Type B pancreatic cell (in vitro differentiated cells): ENCODE data around the gene UPF3B. TPM values are rescaled to one million over a fixed set of nuclear protein-coding genes. Genes with fewer than 3 reads are reported as not detected.
A peak's percentile ranks its signal among the peaks of the same experiment; 100 is the strongest.

Experiments
- DNase-seq: peaks from one replicate; pipeline ENCODE4 v3.0.0; 2021; ENCODE audit warnings: mixed read lengths; ENCODE audit not compliant: unreplicated experiment; ENCODE audit errors: extremely low spot score
- H3K27ac Mint-ChIP-seq: 2 replicates; pipeline ENCODE4 v1.8.0; 2021; ENCODE audit warnings: mild to moderate bottlenecking, mixed read lengths
- H3K27me3 Mint-ChIP-seq: 2 replicates; pipeline ENCODE4 v1.8.0; 2021; ENCODE audit warnings: mixed read lengths
- H3K36me3 Mint-ChIP-seq: 2 replicates; pipeline ENCODE4 v1.8.0; 2021; ENCODE audit warnings: mixed read lengths
- H3K4me1 Mint-ChIP-seq: one replicate; pipeline ENCODE4 v1.8.0; 2021; ENCODE audit warnings: mixed read lengths; ENCODE audit not compliant: unreplicated experiment
- H3K4me3 Mint-ChIP-seq: 2 replicates; pipeline ENCODE4 v1.8.0; 2021; ENCODE audit warnings: mild to moderate bottlenecking, mixed read lengths
- H3K9me3 Mint-ChIP-seq: 2 replicates; pipeline ENCODE4 v1.8.0; 2021; ENCODE audit warnings: mixed read lengths
- total RNA-seq: library from RNA; stranded (reverse); gene quantifications from 2 replicates; pipeline ENCODE4 v1.2.1, GENCODE V29; 2021; ENCODE audit warnings: low replicate concordance
- TF ChIP-seq, protein P1 (sequence below): fragments of 200-600 bp; sonication (generic); conservative IDR thresholded peaks from 2 replicates; pipeline ENCODE4 v1.5.0; 2021; ENCODE audit warnings: antibody characterized with exemption, mild to moderate bottlenecking

The UPF3B gene
- total RNA-seq, 1 donor from 2014 or later, result 16.4 TPM

DNA sequence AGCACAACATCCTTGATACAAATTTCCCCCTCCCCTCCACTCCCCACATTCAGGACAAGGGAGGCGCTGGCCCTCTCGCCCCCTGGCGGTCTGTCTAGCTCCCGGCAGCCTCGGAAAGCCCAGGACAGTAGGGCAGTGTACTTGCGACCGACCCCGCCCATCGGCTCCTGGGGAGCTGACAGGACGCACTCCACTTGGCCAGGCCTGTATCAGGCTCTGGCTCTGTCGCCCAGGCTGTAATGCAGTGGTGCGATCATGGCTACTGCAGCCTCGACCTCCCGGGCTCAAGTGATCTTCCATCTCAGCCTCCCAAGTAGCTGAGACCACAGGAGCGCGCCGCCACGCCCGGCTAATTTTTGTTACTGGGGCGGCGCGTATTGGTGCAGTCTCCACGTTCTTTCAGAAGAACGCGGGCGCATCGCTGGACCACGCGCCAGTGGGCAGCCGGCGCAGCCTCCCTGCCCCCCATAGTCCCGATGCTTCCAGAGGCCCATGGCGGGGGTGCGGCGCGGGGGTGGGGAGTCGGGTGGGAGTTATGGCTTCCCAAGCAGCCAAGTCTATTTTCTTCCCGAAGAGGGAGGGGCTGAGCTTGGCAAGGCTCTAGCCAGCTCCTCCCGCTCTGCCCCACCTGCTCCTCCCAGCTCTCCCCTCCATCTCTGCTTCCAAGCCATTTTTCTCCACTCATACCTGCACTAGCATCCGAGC is 35.1 kb upstream of the UPF3B start:
- Mint-ChIP-seq H3K36me3 (no peaks in the 10 kb centered on the region), H3K27me3 (no peaks in the 10 kb centered on the region), H3K4me3 (peak overlapping the region; percentile 72), H3K27ac (no peak overlapping the region), H3K4me1 (no peaks in the 10 kb centered on the region), H3K9me3 (no peaks in the 10 kb centered on the region)
- DNase-seq, result peak; percentile 74
- TF ChIP-seq, protein P1, sequence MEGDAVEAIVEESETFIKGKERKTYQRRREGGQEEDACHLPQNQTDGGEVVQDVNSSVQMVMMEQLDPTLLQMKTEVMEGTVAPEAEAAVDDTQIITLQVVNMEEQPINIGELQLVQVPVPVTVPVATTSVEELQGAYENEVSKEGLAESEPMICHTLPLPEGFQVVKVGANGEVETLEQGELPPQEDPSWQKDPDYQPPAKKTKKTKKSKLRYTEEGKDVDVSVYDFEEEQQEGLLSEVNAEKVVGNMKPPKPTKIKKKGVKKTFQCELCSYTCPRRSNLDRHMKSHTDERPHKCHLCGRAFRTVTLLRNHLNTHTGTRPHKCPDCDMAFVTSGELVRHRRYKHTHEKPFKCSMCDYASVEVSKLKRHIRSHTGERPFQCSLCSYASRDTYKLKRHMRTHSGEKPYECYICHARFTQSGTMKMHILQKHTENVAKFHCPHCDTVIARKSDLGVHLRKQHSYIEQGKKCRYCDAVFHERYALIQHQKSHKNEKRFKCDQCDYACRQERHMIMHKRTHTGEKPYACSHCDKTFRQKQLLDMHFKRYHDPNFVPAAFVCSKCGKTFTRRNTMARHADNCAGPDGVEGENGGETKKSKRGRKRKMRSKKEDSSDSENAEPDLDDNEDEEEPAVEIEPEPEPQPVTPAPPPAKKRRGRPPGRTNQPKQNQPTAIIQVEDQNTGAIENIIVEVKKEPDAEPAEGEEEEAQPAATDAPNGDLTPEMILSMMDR, result peak; percentile 78

GRCh38 chrX:119885554-119886428 is 33.0 kb upstream of the UPF3B start:
- no peak overlapping the region for H3K27ac Mint-ChIP-seq
- no peaks in the 10 kb centered on the region for H3K27me3 Mint-ChIP-seq

GRCh38 chrX:119880552-119881437 is 28.0 kb upstream of the UPF3B start:
- no peaks in the 10 kb centered on the region for H3K27me3 Mint-ChIP-seq
- H3K4me1 Mint-ChIP-seq, result no peaks in the 10 kb centered on the region
- TF ChIP-seq, protein P1, result peak; percentile 71
- H3K36me3 Mint-ChIP-seq, result no peaks in the 10 kb centered on the region
- no peak for DNase-seq
- peak overlapping the region; percentile 10 for H3K27ac Mint-ChIP-seq
- H3K9me3 Mint-ChIP-seq, result no peaks in the 10 kb centered on the region
- no peak overlapping the region for H3K4me3 Mint-ChIP-seq

More at GRCh38 chrX:119885554-119886428, 33.0 kb upstream of the UPF3B start:
- H3K4me1 Mint-ChIP-seq, result no peaks in the 10 kb centered on the region
- no peaks in the 10 kb centered on the region for H3K9me3 Mint-ChIP-seq
- H3K4me3 Mint-ChIP-seq, result no peak overlapping the region
- H3K36me3 Mint-ChIP-seq, result no peaks in the 10 kb centered on the region
- TF ChIP-seq, protein P1, result no peak
- DNase-seq, result no peak

DNA sequence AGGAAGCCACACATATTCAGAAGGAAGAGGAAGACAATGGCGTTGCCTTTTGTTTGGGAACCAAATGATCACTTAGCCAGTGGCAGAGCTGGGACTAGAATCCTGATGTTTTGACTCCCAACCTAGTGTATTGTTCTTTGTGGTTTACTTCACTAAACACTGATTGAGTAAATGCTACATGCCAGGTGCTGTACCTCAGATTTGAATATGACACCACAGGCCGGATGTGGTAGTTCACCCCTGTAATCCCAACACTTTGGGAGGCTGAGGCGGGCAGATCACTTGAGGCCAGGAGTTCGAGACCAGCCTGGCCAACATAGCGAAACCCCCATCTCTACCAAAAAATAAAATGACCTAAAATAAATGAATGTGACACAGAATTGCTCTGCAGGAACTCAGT is 27.3 kb upstream of the UPF3B start:
- Mint-ChIP-seq H3K9me3 (no peaks in the 10 kb centered on the region), H3K27ac (peak overlapping the region; percentile 10), H3K27me3 (no peaks in the 10 kb centered on the region), H3K36me3 (no peaks in the 10 kb centered on the region), H3K4me1 (no peaks in the 10 kb centered on the region), H3K4me3 (no peak overlapping the region)
- DNase-seq, result no peak
- TF ChIP-seq, protein P1, result no peak

GRCh38 chrX:119878740-119879139 is 26.0 kb upstream of the UPF3B start:
- Mint-ChIP-seq H3K36me3 (no peaks in the 10 kb centered on the region), H3K27ac (no peak overlapping the region), H3K9me3 (no peaks in the 10 kb centered on the region), H3K27me3 (no peaks in the 10 kb centered on the region), H3K4me3 (no peak overlapping the region), H3K4me1 (no peaks in the 10 kb centered on the region)
- TF ChIP-seq, protein P1, result no peak
- DNase-seq, result no peak
